ENCODE results near the gene TMIGD3. TPM values are rescaled to one million over a fixed set of nuclear protein-coding genes. Genes with fewer than 3 reads are reported as not detected.
"Not testable (repeated sequence)": the region's sequence is repeated elsewhere in the genome, so short reads cannot be mapped to it uniquely, and the experiment has no call there.

Gene TMIGD3
- total RNA-seq, 2 experiments from 2014 or later: not detected

GRCh38 chr1:111551623-111552411, 48.4 kb upstream of the TMIGD3 start:
- Mint-ChIP-seq H3K4me1 (ENCODE audit: low read depth) (peaks cover 4% of the 10 kb centered on the region), H3K9me3 (no peaks in the 10 kb centered on the region), H3K4me3 (no peak overlapping the region), H3K27ac (no peak overlapping the region), H3K27me3 (no peaks in the 10 kb centered on the region), H3K36me3 (ENCODE audit: low read depth) (no peaks in the 10 kb centered on the region)
- no peaks in the 10 kb centered on the region for H3K9me3 ChIP-seq (ENCODE audit: control insufficient read depth in 1 of 2, insufficient read depth in 1 of 2, low read length in 2 of 2)
- ChIA-PET CTCF (interaction anchor here (0.9 to 2.2 kb wide), 4 partner anchors 11 to 44 kb away, joined by 4 read pairs; no protein-coding TSS in a partner anchor), POLR2A (interaction anchor here (0.6 to 1.2 kb wide), 2 partner anchors 41 to 114 kb away, joined by 3 to 5 read pairs; no protein-coding TSS in a partner anchor)
- TF ChIP-seq, protein P1, sequence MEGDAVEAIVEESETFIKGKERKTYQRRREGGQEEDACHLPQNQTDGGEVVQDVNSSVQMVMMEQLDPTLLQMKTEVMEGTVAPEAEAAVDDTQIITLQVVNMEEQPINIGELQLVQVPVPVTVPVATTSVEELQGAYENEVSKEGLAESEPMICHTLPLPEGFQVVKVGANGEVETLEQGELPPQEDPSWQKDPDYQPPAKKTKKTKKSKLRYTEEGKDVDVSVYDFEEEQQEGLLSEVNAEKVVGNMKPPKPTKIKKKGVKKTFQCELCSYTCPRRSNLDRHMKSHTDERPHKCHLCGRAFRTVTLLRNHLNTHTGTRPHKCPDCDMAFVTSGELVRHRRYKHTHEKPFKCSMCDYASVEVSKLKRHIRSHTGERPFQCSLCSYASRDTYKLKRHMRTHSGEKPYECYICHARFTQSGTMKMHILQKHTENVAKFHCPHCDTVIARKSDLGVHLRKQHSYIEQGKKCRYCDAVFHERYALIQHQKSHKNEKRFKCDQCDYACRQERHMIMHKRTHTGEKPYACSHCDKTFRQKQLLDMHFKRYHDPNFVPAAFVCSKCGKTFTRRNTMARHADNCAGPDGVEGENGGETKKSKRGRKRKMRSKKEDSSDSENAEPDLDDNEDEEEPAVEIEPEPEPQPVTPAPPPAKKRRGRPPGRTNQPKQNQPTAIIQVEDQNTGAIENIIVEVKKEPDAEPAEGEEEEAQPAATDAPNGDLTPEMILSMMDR (IDR thresholded peaks at IDR 0.05): no peak
- ATAC-seq (ENCODE audit: poor library complexity): no peak
- no peak for DNase-seq
- H3K36me3 ChIP-seq (ENCODE audit: insufficient read depth, low read length): no peaks in the 10 kb centered on the region
- no peaks in the 10 kb centered on the region for H3K27me3 ChIP-seq (ENCODE audit: control insufficient read depth in 1 of 2, insufficient read depth in 2 of 2, low read length in 2 of 2)
- intact Hi-C loops (cut with DNase I, micrococcal nuclease): no loop called here
- H3K4me3 ChIP-seq (ENCODE audit: low read length): no peak overlapping the region
- H3K27ac ChIP-seq (ENCODE audit: low read depth in 1 of 2, low read length in 2 of 2): no peak overlapping the region
- H3K4me1 ChIP-seq (ENCODE audit: insufficient read depth, low read length): no peaks in the 10 kb centered on the region

DNA sequence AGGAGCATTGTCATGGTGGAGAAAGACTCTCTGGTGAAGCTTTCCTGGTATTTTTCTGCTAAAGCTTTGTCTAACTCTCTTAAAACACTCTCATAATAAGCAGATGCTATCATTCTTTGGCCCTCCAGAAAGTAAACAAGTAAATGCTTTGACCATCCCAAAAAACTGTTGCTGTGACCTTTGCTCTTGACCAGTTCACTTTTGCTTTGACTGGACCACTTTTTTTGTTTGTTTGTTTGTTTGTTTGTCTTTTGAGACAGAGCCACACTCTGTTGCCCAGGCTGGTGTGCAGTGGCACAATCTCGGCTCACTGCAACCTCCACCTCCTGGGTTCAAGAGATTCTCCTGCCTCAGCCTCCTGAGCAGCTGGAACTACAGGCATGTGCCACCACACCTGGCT, 44.4 kb upstream of the TMIGD3 start:
- ATAC-seq (ENCODE audit: poor library complexity); H3K4me3 Mint-ChIP-seq; DNase-seq; H3K27me3 Mint-ChIP-seq; H3K4me3 ChIP-seq (ENCODE audit: low read length); H3K9me3 ChIP-seq (ENCODE audit: control insufficient read depth in 1 of 2, insufficient read depth in 1 of 2, low read length in 2 of 2); POLR2A ChIA-PET; H3K4me1 ChIP-seq (ENCODE audit: insufficient read depth, low read length); H3K36me3 Mint-ChIP-seq (ENCODE audit: low read depth); H3K27ac ChIP-seq (ENCODE audit: low read depth in 1 of 2, low read length in 2 of 2); H3K27ac Mint-ChIP-seq; intact Hi-C loops (cut with DNase I, micrococcal nuclease); H3K4me1 Mint-ChIP-seq (ENCODE audit: low read depth); H3K27me3 ChIP-seq (ENCODE audit: control insufficient read depth in 1 of 2, insufficient read depth in 2 of 2, low read length in 2 of 2); CTCF ChIA-PET; H3K36me3 ChIP-seq (ENCODE audit: insufficient read depth, low read length); H3K9me3 Mint-ChIP-seq: not testable (repeated sequence)

DNA sequence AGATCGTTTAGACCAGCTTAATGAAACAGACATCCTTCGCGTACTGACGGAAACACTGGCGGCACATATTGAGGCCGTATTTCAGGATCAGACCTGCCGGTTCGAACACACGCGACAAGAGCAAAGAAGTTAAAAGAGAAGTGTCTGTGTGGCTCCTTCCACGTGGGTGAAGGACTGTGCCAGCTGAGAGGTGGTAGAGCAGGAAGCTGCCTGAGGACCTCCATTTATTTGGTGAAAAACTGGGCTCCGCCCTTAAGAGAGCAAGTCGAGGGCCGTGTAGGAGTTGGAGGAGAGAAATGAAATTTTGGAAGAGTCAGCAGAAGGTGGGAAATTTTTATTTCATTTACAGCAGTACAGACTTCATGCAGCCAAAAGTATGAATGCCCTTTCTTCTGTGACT, 38.8 kb upstream of the TMIGD3 start:
- POLR2A ChIA-PET: no interaction called here
- DNase-seq (no peak), ATAC-seq (ENCODE audit: poor library complexity) (no peak)
- no peaks in the 10 kb centered on the region for H3K27me3 ChIP-seq (ENCODE audit: control insufficient read depth in 1 of 2, insufficient read depth in 2 of 2, low read length in 2 of 2)
- intact Hi-C loops (cut with DNase I, micrococcal nuclease): no loop called here
- no peak overlapping the region for H3K4me3 Mint-ChIP-seq
- H3K27me3 Mint-ChIP-seq: no peaks in the 10 kb centered on the region
- no peaks in the 10 kb centered on the region for H3K36me3 ChIP-seq (ENCODE audit: insufficient read depth, low read length)
- TF ChIP-seq, protein P1 (IDR thresholded peaks at IDR 0.05): no peak
- no peaks in the 10 kb centered on the region for H3K4me1 ChIP-seq (ENCODE audit: insufficient read depth, low read length)
- H3K4me1 Mint-ChIP-seq (ENCODE audit: low read depth): no peaks in the 10 kb centered on the region
- no peaks in the 10 kb centered on the region for H3K9me3 Mint-ChIP-seq
- H3K9me3 ChIP-seq (ENCODE audit: control insufficient read depth in 1 of 2, insufficient read depth in 1 of 2, low read length in 2 of 2): no peaks in the 10 kb centered on the region
- CTCF ChIA-PET: no interaction called here
- H3K4me3 ChIP-seq (ENCODE audit: low read length): no peak overlapping the region
- no peak overlapping the region for H3K27ac Mint-ChIP-seq
- H3K27ac ChIP-seq (ENCODE audit: low read depth in 1 of 2, low read length in 2 of 2): no peak overlapping the region
- H3K36me3 Mint-ChIP-seq (ENCODE audit: low read depth): no peaks in the 10 kb centered on the region

DNA sequence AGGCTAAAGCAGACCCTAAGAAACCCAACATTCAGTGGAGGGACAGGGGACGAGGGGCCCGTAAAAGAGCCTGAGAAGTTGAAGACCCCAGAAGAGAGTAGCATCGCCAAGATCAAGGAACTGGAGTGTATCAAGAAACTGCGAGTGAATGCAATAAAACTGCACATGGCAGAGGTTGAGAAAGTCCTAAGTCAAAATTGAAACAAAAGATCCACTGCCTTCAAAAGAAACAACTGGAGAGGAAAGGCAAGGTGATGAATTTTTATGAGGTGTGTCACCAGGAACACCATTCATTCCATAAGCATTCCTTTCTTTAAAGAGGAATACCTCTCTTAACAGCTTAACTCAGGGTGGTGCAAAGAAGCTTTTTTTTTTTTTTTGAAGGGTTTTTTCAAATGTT, 38.3 kb upstream of the TMIGD3 start:
- H3K4me3 Mint-ChIP-seq: no peak overlapping the region
- intact Hi-C loops (cut with DNase I, micrococcal nuclease): no loop called here
- Histone ChIP-seq H3K9me3 (ENCODE audit: control insufficient read depth in 1 of 2, insufficient read depth in 1 of 2, low read length in 2 of 2) (no peaks in the 10 kb centered on the region), H3K27me3 (ENCODE audit: control insufficient read depth in 1 of 2, insufficient read depth in 2 of 2, low read length in 2 of 2) (no peaks in the 10 kb centered on the region), H3K36me3 (ENCODE audit: insufficient read depth, low read length) (no peaks in the 10 kb centered on the region), H3K4me1 (ENCODE audit: insufficient read depth, low read length) (no peaks in the 10 kb centered on the region), H3K4me3 (ENCODE audit: low read length) (no peak overlapping the region), H3K27ac (ENCODE audit: low read depth in 1 of 2, low read length in 2 of 2) (no peak overlapping the region)
- H3K4me1 Mint-ChIP-seq (ENCODE audit: low read depth): no peaks in the 10 kb centered on the region
- TF ChIP-seq, protein P1 (IDR thresholded peaks at IDR 0.05): no peak
- DNase-seq (no peak), ATAC-seq (ENCODE audit: poor library complexity) (no peak)
- ChIA-PET POLR2A (no interaction called here), CTCF (interaction anchor here (1.2 kb wide), 1 partner anchor 10 kb away, joined by 4 read pairs; no protein-coding TSS in a partner anchor)
- H3K9me3 Mint-ChIP-seq: no peaks in the 10 kb centered on the region
- H3K27me3 Mint-ChIP-seq: no peaks in the 10 kb centered on the region
- H3K36me3 Mint-ChIP-seq (ENCODE audit: low read depth): no peaks in the 10 kb centered on the region
- no peak overlapping the region for H3K27ac Mint-ChIP-seq

Measured in CD4-positive, alpha-beta T cell (primary cell).